ENCODE measurements around the gene USP5. TPM values are rescaled to one million over a fixed set of nuclear protein-coding genes. Genes with fewer than 3 reads are reported as not detected.
"Not testable (repeated sequence)": the region's sequence is repeated elsewhere in the genome, so short reads cannot be mapped to it uniquely, and the experiment has no call there.

USP5 gene
- total and polyA plus RNA-seq, 12 donors, result 30.6 to 162 (median 113) TPM

DNA sequence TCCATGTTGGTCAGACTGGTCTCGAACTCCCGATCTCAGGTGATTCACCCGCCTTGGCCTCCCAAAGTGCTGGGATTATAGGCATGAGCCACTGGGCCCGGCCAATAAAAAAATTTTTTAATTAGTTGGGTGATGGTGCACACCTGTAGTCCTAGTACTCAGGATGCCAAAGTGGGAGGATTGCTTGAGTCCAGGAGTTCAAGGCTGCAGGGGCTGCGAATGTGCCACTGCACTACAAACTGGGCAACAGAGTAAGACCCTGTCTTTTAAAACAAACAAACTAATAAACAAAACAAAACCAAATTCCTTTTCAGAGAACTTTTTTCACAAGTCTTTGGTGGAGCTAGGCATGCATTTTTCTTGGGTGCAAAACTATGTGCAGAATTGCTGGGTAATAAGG lies 31.3 kb downstream of the USP5 start:
- no peaks in the 10 kb centered on the region for H3K9me3 ChIP-seq (replicated peaks in 1 of 3)
- no peaks in the 10 kb centered on the region for H3K4me1 ChIP-seq (replicated peaks in 1 of 2)
- 94 to 98% (median 96%) methylated on average over 5 of the region's 5 CpGs for WGBS, 4 donors
- peaks cover 0 to 5% of the 10 kb centered on the region in 2 donors for H3K36me3 ChIP-seq (replicated peaks in 1 of 2)
- no peak for TF ChIP-seq POLR2A (IDR thresholded peaks at IDR 0.05)
- TF ChIP-seq, protein P1, sequence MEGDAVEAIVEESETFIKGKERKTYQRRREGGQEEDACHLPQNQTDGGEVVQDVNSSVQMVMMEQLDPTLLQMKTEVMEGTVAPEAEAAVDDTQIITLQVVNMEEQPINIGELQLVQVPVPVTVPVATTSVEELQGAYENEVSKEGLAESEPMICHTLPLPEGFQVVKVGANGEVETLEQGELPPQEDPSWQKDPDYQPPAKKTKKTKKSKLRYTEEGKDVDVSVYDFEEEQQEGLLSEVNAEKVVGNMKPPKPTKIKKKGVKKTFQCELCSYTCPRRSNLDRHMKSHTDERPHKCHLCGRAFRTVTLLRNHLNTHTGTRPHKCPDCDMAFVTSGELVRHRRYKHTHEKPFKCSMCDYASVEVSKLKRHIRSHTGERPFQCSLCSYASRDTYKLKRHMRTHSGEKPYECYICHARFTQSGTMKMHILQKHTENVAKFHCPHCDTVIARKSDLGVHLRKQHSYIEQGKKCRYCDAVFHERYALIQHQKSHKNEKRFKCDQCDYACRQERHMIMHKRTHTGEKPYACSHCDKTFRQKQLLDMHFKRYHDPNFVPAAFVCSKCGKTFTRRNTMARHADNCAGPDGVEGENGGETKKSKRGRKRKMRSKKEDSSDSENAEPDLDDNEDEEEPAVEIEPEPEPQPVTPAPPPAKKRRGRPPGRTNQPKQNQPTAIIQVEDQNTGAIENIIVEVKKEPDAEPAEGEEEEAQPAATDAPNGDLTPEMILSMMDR (IDR thresholded peaks at IDR 0.05), result no peak
- no peak for DNase-seq
- no peak overlapping the region for H3K27ac ChIP-seq
- no peak overlapping the region for H3K4me3 ChIP-seq
- no peaks in the 10 kb centered on the region for H3K27me3 ChIP-seq
- intact Hi-C loops (cut with DNase I), result no loop called here

DNA sequence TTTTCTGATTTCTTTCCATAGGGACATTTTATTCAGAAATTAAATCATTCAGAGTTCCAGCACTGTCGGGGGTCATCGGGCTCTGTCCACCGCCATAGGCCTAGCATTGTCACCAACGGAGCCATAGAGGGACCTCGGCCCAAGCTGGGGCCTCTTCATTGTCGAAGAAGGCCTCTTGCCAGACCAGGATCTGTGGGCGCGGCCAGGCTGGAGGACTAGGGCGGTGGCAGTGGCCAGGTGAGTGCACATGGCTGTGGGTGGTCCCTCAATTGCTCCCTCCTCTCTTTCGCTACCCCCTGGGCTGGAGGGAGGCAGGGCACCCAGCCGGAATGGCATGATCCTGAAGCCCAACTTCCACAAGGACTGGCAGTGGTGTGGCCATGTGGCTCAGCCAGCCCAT lies 31.7 kb downstream of the USP5 start:
- Histone ChIP-seq H3K27ac (no peak overlapping the region), H3K27me3 (no peaks in the 10 kb centered on the region), H3K9me3 (replicated peaks in 1 of 3) (no peaks in the 10 kb centered on the region), H3K4me1 (replicated peaks in 1 of 2) (no peaks in the 10 kb centered on the region), H3K36me3 (replicated peaks in 1 of 2) (peaks cover 0 to 5% of the 10 kb centered on the region in 2 donors), H3K4me3 (no peak overlapping the region)
- intact Hi-C loops (cut with DNase I), result no loop called here
- no peak for DNase-seq
- WGBS, 4 donors, result 93 to 97% (median 96%) methylated on average over 8 to 11 of the region's 11 CpGs
- no peak for TF ChIP-seq POLR2A (IDR thresholded peaks at IDR 0.05)
- TF ChIP-seq, protein P1 (IDR thresholded peaks at IDR 0.05), result no peak

DNA sequence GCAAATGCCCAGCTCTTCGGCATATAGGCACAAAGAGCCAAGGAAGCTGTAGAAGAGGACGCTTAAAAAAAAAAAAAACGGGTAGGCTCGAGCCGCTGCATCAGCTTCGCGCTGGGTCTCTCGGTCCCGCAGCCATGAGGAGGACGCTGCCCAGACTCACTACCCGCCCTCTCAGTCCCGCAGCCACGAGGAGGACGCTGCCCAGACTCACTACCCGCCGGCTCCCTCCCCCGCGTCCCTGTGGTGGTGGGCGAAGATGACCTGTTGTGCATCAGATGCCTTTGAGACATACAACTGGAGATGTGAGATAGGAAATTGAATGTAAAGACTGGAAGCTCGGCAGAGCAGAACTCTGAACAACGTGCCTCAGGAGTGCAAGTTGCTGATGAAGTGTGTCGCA lies 32.6 kb downstream of the USP5 start:
- no peak overlapping the region for H3K4me3 ChIP-seq
- DNase-seq, result no peak
- no peak for TF ChIP-seq POLR2A (IDR thresholded peaks at IDR 0.05)
- TF ChIP-seq, protein P1 (IDR thresholded peaks at IDR 0.05), result no peak
- no peak overlapping the region for H3K27ac ChIP-seq
- H3K36me3 ChIP-seq (replicated peaks in 1 of 2), result peaks cover 0 to 5% of the 10 kb centered on the region in 2 donors
- H3K9me3 ChIP-seq (replicated peaks in 1 of 3), result no peaks in the 10 kb centered on the region
- no peaks in the 10 kb centered on the region for H3K27me3 ChIP-seq
- WGBS, 4 donors, result 78 to 84% (median 80%) methylated on average over 22 of the region's 22 CpGs
- H3K4me1 ChIP-seq (replicated peaks in 1 of 2), result no peaks in the 10 kb centered on the region
- intact Hi-C loops (cut with DNase I), result no loop called here

DNA sequence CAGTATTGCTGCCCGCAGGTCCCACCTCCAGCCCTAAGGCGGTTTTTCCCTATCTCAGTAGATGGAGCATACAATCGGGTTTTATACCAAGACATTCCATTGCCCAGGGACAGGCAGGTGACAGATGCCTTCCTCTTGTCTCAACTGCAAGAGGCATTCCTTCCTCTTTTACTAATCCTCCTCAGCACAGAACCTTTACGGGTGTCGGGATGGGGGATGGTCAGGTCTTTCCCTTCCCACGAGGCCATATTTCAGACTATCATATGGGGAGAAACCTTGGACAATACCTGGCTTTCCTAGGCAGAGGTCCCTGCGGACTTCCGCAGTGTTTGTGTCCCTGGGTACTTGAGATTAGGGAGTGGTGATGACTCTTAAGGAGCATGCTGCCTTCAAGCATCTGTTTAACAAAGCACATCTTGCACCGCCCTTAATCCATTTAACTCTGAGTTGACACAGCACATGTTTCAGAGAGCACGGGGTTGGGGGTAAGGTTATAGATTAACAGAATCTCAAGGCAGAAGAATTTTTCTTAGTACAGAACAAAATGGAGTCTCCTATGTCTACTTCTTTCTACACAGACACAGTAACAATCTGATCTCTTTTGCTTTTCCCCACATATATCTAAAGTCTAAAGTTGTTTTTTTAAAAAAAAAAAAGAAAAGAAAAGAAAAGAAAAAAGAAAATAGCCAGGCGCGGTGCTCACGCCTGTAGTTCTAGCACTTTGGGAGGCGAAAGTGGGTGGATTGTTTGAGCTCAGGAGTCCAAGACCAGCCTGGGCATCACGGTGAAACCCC lies 34.5 kb downstream of the USP5 start:
- H3K4me1 ChIP-seq (replicated peaks in 1 of 2); H3K36me3 ChIP-seq (replicated peaks in 1 of 2); H3K9me3 ChIP-seq (replicated peaks in 1 of 3); intact Hi-C loops (cut with DNase I); DNase-seq; H3K4me3 ChIP-seq; H3K27me3 ChIP-seq; H3K27ac ChIP-seq: not testable (repeated sequence)
- 77 to 85% (median 80%) methylated on average over 10 to 12 of the region's 15 CpGs for WGBS, 4 donors

DNA sequence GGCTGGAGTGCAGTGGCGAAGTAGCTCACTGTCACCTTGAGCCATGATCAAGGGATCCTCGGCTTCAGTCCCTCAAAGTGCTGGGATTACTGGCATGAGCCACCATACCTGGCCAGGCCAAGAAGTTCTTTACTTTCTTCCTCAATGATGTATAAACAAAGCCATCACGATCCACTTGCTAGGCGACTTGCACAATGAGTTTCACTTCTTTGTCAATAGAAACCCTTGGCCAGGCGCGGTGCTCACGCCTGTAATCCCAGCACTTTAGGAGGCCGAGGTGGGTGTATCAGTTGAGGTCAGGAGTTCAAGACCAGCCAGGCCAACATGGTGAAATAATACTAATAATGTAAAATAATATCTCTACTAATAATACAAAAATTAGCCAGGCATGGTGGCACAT lies 35.5 kb downstream of the USP5 start:
- H3K4me1 ChIP-seq (replicated peaks in 1 of 2), result peaks cover 5 to 16% of the 10 kb centered on the region in 2 donors
- intact Hi-C loops (cut with DNase I), result no loop called here
- WGBS, 4 donors, result 75 to 86% (median 81%) methylated on average over 8 of the region's 8 CpGs
- peaks cover 0 to 5% of the 10 kb centered on the region in 2 donors for H3K36me3 ChIP-seq (replicated peaks in 1 of 2)
- no peak overlapping the region for H3K4me3 ChIP-seq
- H3K27ac ChIP-seq, result no peak overlapping the region
- no peaks in the 10 kb centered on the region for H3K27me3 ChIP-seq
- no peaks in the 10 kb centered on the region for H3K9me3 ChIP-seq (replicated peaks in 1 of 3)
- TF ChIP-seq, protein P1 (IDR thresholded peaks at IDR 0.05), result no peak
- no peak for TF ChIP-seq POLR2A (IDR thresholded peaks at IDR 0.05)
- peak in 1 of 7 donors; percentile 12 for DNase-seq
